Stimulated activated naive CD8-positive, alpha-beta T cell treated with anti-CD3 and anti-CD28 coated beads, Interleukin-15, Interleukin-2, amounts not matched to agents 100 ng/mL and 50 ng/mL, for 24 hours (primary cell): ENCODE results near the gene IL1R2.

Experiments
- H3K27ac Mint-ChIP-seq: one replicate; pipeline ENCODE4 v1.8.0; 2021; ENCODE audit warnings: mild to moderate bottlenecking, mixed read lengths
- H3K27me3 Mint-ChIP-seq: one replicate; pipeline ENCODE4 v1.8.0; 2021; ENCODE audit warnings: mixed read lengths
- H3K36me3 Mint-ChIP-seq: one replicate; pipeline ENCODE4 v1.8.0; 2021; ENCODE audit warnings: low read depth, mixed read lengths
- H3K4me1 Mint-ChIP-seq: one replicate; pipeline ENCODE4 v1.8.0; 2021; ENCODE audit warnings: low read depth, mixed read lengths
- H3K4me3 Mint-ChIP-seq: one replicate; pipeline ENCODE4 v1.8.0; 2021; ENCODE audit warnings: mild to moderate bottlenecking, mixed read lengths
- H3K9me3 Mint-ChIP-seq: one replicate; pipeline ENCODE4 v1.8.0; 2021; ENCODE audit warnings: mixed read lengths

The IL1R2 gene

DNA sequence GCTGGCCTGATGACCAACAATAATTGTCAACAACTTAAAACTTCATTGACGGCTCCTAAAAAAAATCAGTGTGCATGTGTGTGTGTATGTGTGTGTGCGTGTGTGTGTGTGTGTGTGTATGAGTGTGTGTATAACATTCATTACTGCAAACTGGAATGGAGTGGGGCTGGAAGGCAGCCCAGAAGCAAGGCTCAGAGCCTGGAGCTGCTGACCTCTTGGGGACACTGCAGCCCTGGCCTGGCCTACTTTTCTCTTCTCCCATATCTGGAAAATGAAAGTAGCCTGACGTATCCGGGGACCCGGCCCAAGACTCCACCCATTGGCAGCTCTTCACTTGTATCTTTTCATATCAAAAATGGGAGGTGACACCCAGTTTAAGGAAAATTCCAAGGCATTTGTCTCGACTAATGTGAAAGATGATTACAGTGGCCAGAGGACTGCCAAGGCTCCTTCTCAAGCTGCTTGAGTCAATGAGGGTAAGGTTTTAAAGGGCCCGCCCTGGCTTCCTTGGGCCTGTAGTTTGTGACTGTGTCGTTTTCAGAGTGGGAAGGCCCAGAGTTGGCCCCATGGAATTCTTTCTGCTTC is 78.4 kb downstream of the IL1R2 start:
- Mint-ChIP-seq H3K4me1 (peaks cover 6% of the 10 kb centered on the region), H3K36me3 (no peaks in the 10 kb centered on the region), H3K4me3 (no peak overlapping the region), H3K9me3 (no peaks in the 10 kb centered on the region), H3K27me3 (peaks cover 11% of the 10 kb centered on the region), H3K27ac (no peak overlapping the region)

DNA sequence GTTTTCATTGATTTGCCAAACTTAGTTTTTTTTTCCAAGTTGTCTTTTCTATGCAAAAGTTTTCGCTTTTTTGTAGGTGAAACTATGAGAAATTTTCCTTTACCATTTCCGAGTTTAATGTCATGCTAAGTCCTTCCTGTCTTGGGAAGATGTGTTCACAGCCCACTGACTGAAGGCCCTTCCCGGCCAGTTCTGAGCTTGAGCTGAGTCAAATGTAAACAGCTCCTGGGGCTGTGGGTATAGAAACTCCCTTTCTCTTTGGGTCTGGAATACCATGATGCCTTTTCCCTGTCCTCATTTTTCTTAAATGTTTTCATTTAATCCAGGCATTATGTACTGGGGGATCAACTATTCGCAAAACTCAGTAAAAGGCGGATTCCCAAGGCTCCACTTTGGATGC is 81.0 kb downstream of the IL1R2 start:
- Mint-ChIP-seq H3K27ac (no peak overlapping the region), H3K27me3 (no peaks in the 10 kb centered on the region), H3K9me3 (no peaks in the 10 kb centered on the region), H3K36me3 (no peaks in the 10 kb centered on the region), H3K4me3 (no peak overlapping the region), H3K4me1 (peaks cover 6% of the 10 kb centered on the region)

DNA sequence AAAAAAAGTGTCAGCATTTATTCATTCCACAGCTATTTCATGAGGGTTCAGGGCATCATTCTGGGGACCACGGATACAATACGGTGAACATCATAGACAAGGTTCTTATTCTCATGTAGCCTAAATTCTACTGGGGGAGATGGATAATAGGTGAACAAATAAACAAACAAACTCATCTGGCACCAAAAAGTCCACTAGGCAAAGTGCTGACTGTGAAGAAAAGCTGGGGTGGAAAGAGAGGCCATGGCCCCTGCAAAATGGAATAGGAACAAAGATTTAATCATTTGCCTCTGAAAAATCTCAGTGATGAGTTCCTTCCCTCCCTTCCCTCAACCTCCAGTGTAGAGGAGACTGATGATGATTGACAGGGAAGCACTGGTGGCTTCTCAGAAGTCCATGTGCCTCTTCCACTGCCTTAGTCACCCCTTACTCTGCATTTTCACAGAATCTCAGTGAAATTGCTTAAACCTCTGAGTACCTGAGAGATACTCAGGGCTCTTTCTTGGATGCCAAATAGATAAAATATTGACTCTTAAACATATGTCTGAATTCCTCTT is 81.5 kb downstream of the IL1R2 start:
- Mint-ChIP-seq H3K27ac (no peak overlapping the region), H3K4me3 (no peak overlapping the region), H3K36me3 (peaks cover 1% of the 10 kb centered on the region), H3K4me1 (peaks cover 6% of the 10 kb centered on the region), H3K27me3 (no peaks in the 10 kb centered on the region), H3K9me3 (no peaks in the 10 kb centered on the region)

DNA sequence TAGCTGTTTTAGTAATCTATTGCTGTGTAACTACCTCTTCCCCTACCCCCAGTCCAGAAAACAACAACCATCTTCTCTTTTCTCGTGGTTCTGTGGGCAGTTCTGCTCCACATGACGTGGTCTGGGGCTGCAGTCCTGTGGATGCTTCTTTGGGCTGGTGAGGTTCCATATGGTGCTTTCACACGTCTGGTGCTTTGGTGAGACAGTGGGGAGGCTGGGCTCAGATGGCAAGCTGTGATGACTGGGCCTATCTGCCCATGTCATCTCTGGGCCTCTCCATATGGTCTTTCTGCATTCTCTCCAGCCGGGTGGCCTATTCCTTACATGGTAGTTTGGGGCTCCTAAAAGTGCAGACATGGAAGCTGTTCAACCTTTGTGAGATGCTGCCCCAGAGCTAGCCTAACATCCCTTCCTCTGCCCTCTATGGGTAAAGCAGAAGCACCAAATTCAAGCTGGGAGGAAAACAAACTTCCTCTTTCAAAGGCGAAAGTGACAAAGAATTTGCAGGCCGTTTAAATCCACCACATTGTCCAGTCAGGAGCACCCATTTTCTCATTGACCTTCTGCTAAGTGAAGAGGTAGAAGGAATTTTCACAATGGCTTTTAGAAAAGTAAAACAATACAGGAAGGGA is 82.5 kb downstream of the IL1R2 start:
- Mint-ChIP-seq H3K4me3 (no peak overlapping the region), H3K9me3 (peaks cover 7% of the 10 kb centered on the region), H3K4me1 (peaks cover 6% of the 10 kb centered on the region), H3K36me3 (peaks cover 8% of the 10 kb centered on the region), H3K27ac (peak overlapping the region; percentile 34), H3K27me3 (no peaks in the 10 kb centered on the region)

DNA sequence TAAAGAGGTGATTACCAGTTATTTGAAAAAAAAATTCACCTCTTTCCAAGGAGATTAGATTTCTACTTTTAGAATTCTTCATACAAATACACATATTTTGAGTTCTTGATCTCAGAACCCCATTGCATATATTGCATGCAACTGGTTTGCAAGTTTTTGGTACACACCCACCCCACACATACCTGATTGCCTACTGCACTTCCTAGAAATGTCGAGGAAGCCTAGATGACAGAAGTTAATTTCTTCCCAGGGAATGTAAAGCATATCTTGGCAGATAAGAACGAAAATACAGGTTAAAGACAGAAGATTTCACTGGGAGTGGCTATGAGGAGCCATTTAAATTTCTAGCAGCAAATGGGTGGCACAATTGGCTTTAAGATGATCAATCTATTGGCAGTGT is 83.7 kb downstream of the IL1R2 start:
- Mint-ChIP-seq H3K4me3 (no peak overlapping the region), H3K27me3 (no peaks in the 10 kb centered on the region), H3K4me1 (peaks cover 17% of the 10 kb centered on the region), H3K36me3 (peaks cover 9% of the 10 kb centered on the region), H3K9me3 (peaks cover 7% of the 10 kb centered on the region), H3K27ac (no peak overlapping the region)

DNA sequence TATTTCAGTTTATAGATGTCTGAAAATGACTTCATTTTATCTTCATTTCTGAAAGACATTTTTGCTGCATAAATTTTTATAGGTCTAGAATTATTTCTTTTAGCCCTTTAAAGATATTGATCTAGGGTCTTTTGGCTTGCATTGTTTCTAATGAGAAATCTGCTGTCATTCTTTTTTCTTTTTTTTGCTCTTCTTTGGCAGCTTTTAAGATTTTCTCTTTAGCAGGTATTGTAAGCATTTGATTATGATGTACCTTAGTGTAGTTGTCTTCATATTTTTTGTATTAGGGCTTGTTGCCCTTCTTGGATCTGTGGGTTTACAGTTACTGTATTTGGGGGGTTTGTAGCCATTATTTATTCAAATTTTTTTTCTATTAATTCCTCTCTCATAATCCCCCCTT is 84.8 kb downstream of the IL1R2 start:
- H3K4me3 Mint-ChIP-seq: no peak overlapping the region
- no peaks in the 10 kb centered on the region for H3K27me3 Mint-ChIP-seq
- H3K36me3 Mint-ChIP-seq: peaks cover 14% of the 10 kb centered on the region
- peaks cover 27% of the 10 kb centered on the region for H3K4me1 Mint-ChIP-seq
- H3K27ac Mint-ChIP-seq: no peak overlapping the region
- peaks cover 11% of the 10 kb centered on the region for H3K9me3 Mint-ChIP-seq
